Sigmoid colon (tissue), 7 donors: Measurements from ENCODE around the gene PTPRU. TPM values are rescaled to one million over a fixed set of nuclear protein-coding genes. Genes with fewer than 3 reads are reported as not detected.

Source experiments
- DNase-seq: peaks from one replicate; pipeline ENCODE4 v3.0.0-alpha.2; 2019
- H3K27ac ChIP-seq, 4 donors: fragments of 200-600 bp; sonication (generic); one replicate each; pipeline ENCODE4 v1.5.1; 2016 to 2019; ENCODE audit warnings: mild to moderate bottlenecking in 1 of 4
- H3K27me3 ChIP-seq, 3 donors: fragments of 200-600 bp; sonication (generic); one replicate each; pipeline ENCODE4 v1.5.1; 2019; ENCODE audit warnings: mild to moderate bottlenecking in 1 of 3
- H3K36me3 ChIP-seq, 4 donors: fragments of 200-600 bp; sonication (generic); one replicate each; pipeline ENCODE4 v1.5.1; 2016 to 2019
- H3K4me1 ChIP-seq, 4 donors: fragments of 200-600 bp; sonication (generic); one replicate each; pipeline ENCODE4 v1.5.1; 2017 to 2019
- H3K4me3 ChIP-seq, 4 donors: fragments of 200-600 bp; sonication (generic); one replicate each; pipeline ENCODE4 v1.5.1; 2017 to 2019; ENCODE audit warnings: mild to moderate bottlenecking in 2 of 4, moderate library complexity in 1 of 4
- H3K9me3 ChIP-seq, 4 donors: fragments of 200-600 bp in 3 of 4; sonication (generic) in 3 of 4; one replicate each; pipeline versions ENCODE4 v1.5.1 to v1.6.1; 2013 to 2019
- CTCF ChIP-seq, 4 experiments: fragments of 450-650 bp in 3 of 4; fragments of 200-600 bp in 1 of 4; IDR thresholded peaks; one replicate each; pipeline ENCODE4 v1.5.1; 2016 to 2019; ENCODE audit warnings: antibody characterized with exemption in 4 of 4, mild to moderate bottlenecking in 3 of 4, moderate library complexity in 2 of 4
- EP300 ChIP-seq, 4 donors: sonication (generic); formaldehyde crosslinking; IDR thresholded peaks; one replicate each; pipeline ENCODE4 v1.6.1; 2017; ENCODE audit warnings: antibody characterized with exemption in 4 of 4
- POLR2A ChIP-seq, 2 donors: fragments of 450-650 bp; IDR thresholded peaks; one replicate each; pipeline ENCODE4 v1.6.1; 2016; ENCODE audit warnings: antibody characterized with exemption in 2 of 2, mild to moderate bottlenecking in 2 of 2, moderate library complexity in 2 of 2
- POLR2AphosphoS5 ChIP-seq, 4 donors: sonication (generic); formaldehyde crosslinking; IDR thresholded peaks; one replicate each; pipeline ENCODE4 v1.6.1; 2017; ENCODE audit warnings: antibody characterized with exemption in 4 of 4
- WGBS, 2 donors: extraction: QIAGEN DNeasy Blood & Tissue Kit; methylation state at CpG; one replicate each; pipeline ENCODE4 v1.1.7; 2013; 5-methylcytosine and 5-hydroxymethylcytosine counted together
- intact Hi-C: fragments of 100-400 bp; cut with DNase I; formaldehyde crosslinking; loops from one replicate; pipeline ENCODE4 v1.15.1; 2023
- polyA plus RNA-seq, 3 donors: library from polyadenylated mRNA; stranded (reverse); fragments of 200-250 nt; gene quantifications; one replicate each; pipeline ENCODE4 v1.2.3, GENCODE V29; 2013
- total RNA-seq, 4 donors: library from RNA; depleted of rRNA; stranded (reverse); fragments of >200 nt; gene quantifications; one replicate each; pipeline ENCODE4 v1.1.0, GENCODE V29; 2016
- donor health status: healthy with polysubstance abuse.
- donor health status: Bipolar disorder and iron deficiency.
- donor health status: healthy.

PTPRU gene
- total and polyA plus RNA-seq, 7 donors, result 0.92 to 35.7 (median 8.2) TPM

DNA sequence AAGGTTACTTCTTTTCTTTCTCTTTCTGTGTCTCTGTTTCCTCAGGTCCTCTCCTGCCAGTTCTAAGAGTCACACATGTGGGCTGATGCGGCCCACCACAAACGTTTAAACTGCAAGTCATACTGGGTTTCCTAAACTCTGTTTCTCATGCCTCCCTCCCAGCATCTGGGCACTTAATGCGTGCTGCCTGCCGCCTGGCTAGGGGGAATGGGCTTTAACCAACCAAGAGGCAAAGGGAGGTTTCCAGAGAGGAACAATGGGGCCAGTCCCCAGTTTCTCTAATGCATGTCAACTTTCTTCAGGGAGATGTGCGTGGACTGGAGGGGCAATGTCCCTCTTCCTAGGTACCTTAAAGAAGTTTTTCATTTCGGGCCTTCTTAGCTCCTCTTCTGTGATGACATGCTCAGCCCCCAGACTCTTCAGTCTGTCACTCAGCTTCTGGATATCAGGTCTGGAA is 34.7 kb upstream of the PTPRU start:
- Histone ChIP-seq H3K27me3 (no peaks in the 10 kb centered on the region), H3K36me3 (peaks cover 9 to 61% (median 11%) of the 10 kb centered on the region in 4 donors), H3K4me1 (peaks cover 0 to 25% (median 16%) of the 10 kb centered on the region in 4 donors), H3K4me3 (no peak overlapping the region), H3K27ac (peak overlapping the region; percentile 79 to 87 (median 84)), H3K9me3 (no peaks in the 10 kb centered on the region)
- WGBS, 2 donors, result 83 to 93% methylated on average over 6 of the region's 6 CpGs
- no peak for DNase-seq
- no peak for TF ChIP-seq EP300 (IDR thresholded peaks at IDR 0.05)
- TF ChIP-seq POLR2AphosphoS5 (IDR thresholded peaks at IDR 0.05), result no peak
- no peak for TF ChIP-seq CTCF (IDR thresholded peaks at IDR 0.05)
- TF ChIP-seq POLR2A (IDR thresholded peaks at IDR 0.05), result no peak
- intact Hi-C loops, result loop anchor here (2.0 to 5.0 kb wide), 5 partner anchors 19 to 419 kb away; partner anchors contain the start of gene TMEM200B

GRCh38 chr1:29202053-29202452 is 34.3 kb upstream of the PTPRU start:
- no peak for DNase-seq
- no peak for TF ChIP-seq EP300 (IDR thresholded peaks at IDR 0.05)
- TF ChIP-seq CTCF (IDR thresholded peaks at IDR 0.05), result no peak
- no peak for TF ChIP-seq POLR2A (IDR thresholded peaks at IDR 0.05)
- no peak for TF ChIP-seq POLR2AphosphoS5 (IDR thresholded peaks at IDR 0.05)

DNA sequence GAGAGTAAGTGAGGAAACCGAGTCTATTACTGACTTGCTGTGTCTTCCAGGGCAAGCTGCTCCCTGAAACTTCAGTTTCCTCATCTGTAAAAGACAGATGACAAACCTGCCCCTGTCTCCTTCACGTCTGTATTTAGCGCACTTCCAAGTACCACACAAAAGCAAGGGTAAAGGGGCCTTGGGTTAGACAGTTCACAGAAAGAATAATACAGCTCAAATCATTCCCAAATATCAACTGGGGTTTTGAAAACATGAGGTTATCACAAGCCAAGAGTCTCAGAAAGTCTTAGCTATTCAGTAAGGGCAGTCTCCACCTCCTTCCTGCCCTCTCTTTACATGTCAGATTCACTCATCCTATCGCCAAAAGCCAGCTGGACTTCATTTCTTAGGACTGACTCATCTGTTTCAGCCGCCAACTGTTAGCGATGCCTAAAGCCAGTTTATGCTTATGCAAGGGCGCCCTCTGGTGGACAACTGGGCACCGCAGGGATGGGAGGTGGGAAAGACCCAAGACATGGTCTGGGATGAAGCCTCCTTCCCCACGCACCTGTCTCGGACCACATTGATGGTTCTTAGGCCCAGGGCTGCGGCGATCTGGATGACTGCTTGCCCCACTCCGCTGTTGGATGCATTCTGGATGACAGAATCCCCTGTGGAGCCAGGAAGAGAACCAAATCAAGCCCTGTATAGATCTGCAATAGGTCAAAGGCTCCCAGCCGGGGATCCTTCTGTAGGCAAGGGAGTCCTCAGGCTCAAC is 33.6 kb upstream of the PTPRU start:
- intact Hi-C loops, result loop anchor here (2.0 to 5.0 kb wide), 5 partner anchors 20 to 420 kb away; partner anchors contain the start of gene TMEM200B
- Histone ChIP-seq H3K4me1 (peaks cover 0 to 13% (median 12%) of the 10 kb centered on the region in 4 donors), H3K27ac (peak overlapping the region; percentile 79 to 87 (median 84)), H3K4me3 (no peak overlapping the region), H3K9me3 (no peaks in the 10 kb centered on the region), H3K36me3 (peaks cover 9 to 62% (median 11%) of the 10 kb centered on the region in 4 donors), H3K27me3 (no peaks in the 10 kb centered on the region)
- TF ChIP-seq EP300 (IDR thresholded peaks at IDR 0.05), result no peak
- peak; percentile 89 to 96 (median 92) for TF ChIP-seq CTCF (IDR thresholded peaks at IDR 0.05)
- TF ChIP-seq POLR2AphosphoS5 (IDR thresholded peaks at IDR 0.05), result peak in 3 of 4 donors; percentile 60 to 73 (median 64)
- peak; percentile 98 for DNase-seq
- 29 to 35% methylated on average over 14 of the region's 14 CpGs for WGBS, 2 donors

More at GRCh38 chr1:29202053-29202452, 34.3 kb upstream of the PTPRU start:
- peaks cover 0 to 20% (median 16%) of the 10 kb centered on the region in 4 donors for H3K4me1 ChIP-seq
- intact Hi-C loops, result loop anchor here (2.0 to 5.0 kb wide), 5 partner anchors 19 to 420 kb away; partner anchors contain the start of gene TMEM200B
- peak overlapping the region; percentile 79 to 87 (median 84) for H3K27ac ChIP-seq
- no peaks in the 10 kb centered on the region for H3K9me3 ChIP-seq
- WGBS, 2 donors, result 80 to 88% methylated on average over 1 of the region's 1 CpG
- H3K27me3 ChIP-seq, result no peaks in the 10 kb centered on the region
- peaks cover 9 to 62% (median 11%) of the 10 kb centered on the region in 4 donors for H3K36me3 ChIP-seq
- no peak overlapping the region for H3K4me3 ChIP-seq

- DNase-seq, result no peak
- intact Hi-C loops, result no loop called here
- no peaks in the 10 kb centered on the region for H3K4me1 ChIP-seq
- peaks cover 0 to 71% (median 5%) of the 10 kb centered on the region in 4 donors for H3K36me3 ChIP-seq
- no peak overlapping the region for H3K27ac ChIP-seq
- TF ChIP-seq POLR2AphosphoS5 (IDR thresholded peaks at IDR 0.05) (no peak), CTCF (IDR thresholded peaks at IDR 0.05) (no peak)
- 68 to 76% methylated on average over 4 of the region's 4 CpGs for WGBS, 2 donors
- no peak overlapping the region for H3K4me3 ChIP-seq
- no peaks in the 10 kb centered on the region for H3K27me3 ChIP-seq
- no peaks in the 10 kb centered on the region for H3K9me3 ChIP-seq
Measured at GRCh38 chr1:29208442-29208841, 27.9 kb upstream of the PTPRU start.
